MG63 (cell line): Measurements from ENCODE around the gene MYOF. TPM values are rescaled to one million over a fixed set of nuclear protein-coding genes. Genes with fewer than 3 reads are reported as not detected.
A peak's percentile ranks its signal among the peaks of the same experiment; 100 is the strongest.

Source experiments
- DNase-seq: peaks from one replicate; pipeline ENCODE4 v3.0.0-alpha.2; 2020
- H3K27me3 ChIP-seq: fragments of 250-450 bp; sonication (Bioruptor Pico); 2 replicates; pipeline ENCODE4 v1.5.1; 2020; ENCODE audit warnings: mild to moderate bottlenecking, moderate library complexity
- H3K36me3 ChIP-seq: fragments of 250-450 bp; sonication (Bioruptor Pico); 2 replicates; pipeline ENCODE4 v1.5.1; 2020; ENCODE audit warnings: mild to moderate bottlenecking, moderate library complexity
- H3K4me3 ChIP-seq: fragments of 250-450 bp; sonication (Bioruptor Pico); 2 replicates; pipeline ENCODE4 v1.5.1; 2020; ENCODE audit warnings: mild to moderate bottlenecking, moderate library complexity
- H3K9me3 ChIP-seq: fragments of 250-450 bp; sonication (Bioruptor Pico); 2 replicates; pipeline ENCODE4 v1.5.1; 2020; ENCODE audit warnings: mild to moderate bottlenecking, moderate library complexity
- total RNA-seq: library from RNA; depleted of rRNA; stranded (reverse); fragments of >200 nt; shearing (Covaris generic); gene quantifications from 2 replicates; pipeline ENCODE4 v1.2.3, GENCODE V29; 2014; ENCODE audit warnings: low replicate concordance

The MYOF gene
- total RNA-seq, 1 experiment from 2014 or later = 75.6 TPM

- Histone ChIP-seq H3K27me3 (no peaks in the 10 kb centered on the region), H3K4me3 (no peak overlapping the region), H3K36me3 (peaks cover 77% of the 10 kb centered on the region), H3K9me3 (no peaks in the 10 kb centered on the region)
- no peak for DNase-seq
Measured at GRCh38 chr10:93398528-93398927, 83.6 kb downstream of the MYOF start.

GRCh38 chr10:93397020-93397419 lies 85.1 kb downstream of the MYOF start:
- no peaks in the 10 kb centered on the region for H3K9me3 ChIP-seq
- H3K4me3 ChIP-seq = no peak overlapping the region
- no peak for DNase-seq
- peaks cover 70% of the 10 kb centered on the region for H3K36me3 ChIP-seq
- H3K27me3 ChIP-seq = no peaks in the 10 kb centered on the region

GRCh38 chr10:93393211-93393610 lies 88.9 kb downstream of the MYOF start:
- Histone ChIP-seq H3K27me3 (no peaks in the 10 kb centered on the region), H3K9me3 (no peaks in the 10 kb centered on the region), H3K36me3 (peaks cover 61% of the 10 kb centered on the region), H3K4me3 (no peak overlapping the region)
- no peak for DNase-seq

GRCh38 chr10:93392121-93392520 lies 90.0 kb downstream of the MYOF start:
- H3K4me3 ChIP-seq = no peak overlapping the region
- H3K9me3 ChIP-seq = no peaks in the 10 kb centered on the region
- no peaks in the 10 kb centered on the region for H3K27me3 ChIP-seq
- H3K36me3 ChIP-seq = peaks cover 60% of the 10 kb centered on the region
- DNase-seq = no peak

GRCh38 chr10:93390306-93391090 lies 91.6 kb downstream of the MYOF start:
- H3K9me3 ChIP-seq = no peaks in the 10 kb centered on the region
- no peaks in the 10 kb centered on the region for H3K27me3 ChIP-seq
- H3K4me3 ChIP-seq = no peak overlapping the region
- no peak for DNase-seq
- peaks cover 60% of the 10 kb centered on the region for H3K36me3 ChIP-seq

- no peak for DNase-seq
- H3K36me3 ChIP-seq = peaks cover 73% of the 10 kb centered on the region
- H3K27me3 ChIP-seq = no peaks in the 10 kb centered on the region
- no peak overlapping the region for H3K4me3 ChIP-seq
- H3K9me3 ChIP-seq = no peaks in the 10 kb centered on the region
Measured at GRCh38 chr10:93386631-93387369, 95.3 kb downstream of the MYOF start.

GRCh38 chr10:93385345-93385744 lies 96.8 kb downstream of the MYOF start:
- peaks cover 82% of the 10 kb centered on the region for H3K36me3 ChIP-seq
- H3K4me3 ChIP-seq = no peak overlapping the region
- no peaks in the 10 kb centered on the region for H3K9me3 ChIP-seq
- no peak for DNase-seq
- H3K27me3 ChIP-seq = no peaks in the 10 kb centered on the region

GRCh38 chr10:93384006-93384405 lies 98.1 kb downstream of the MYOF start:
- DNase-seq = peak; percentile 11
- Histone ChIP-seq H3K4me3 (no peak overlapping the region), H3K36me3 (peaks cover 88% of the 10 kb centered on the region), H3K27me3 (no peaks in the 10 kb centered on the region), H3K9me3 (no peaks in the 10 kb centered on the region)

- no peak overlapping the region for H3K4me3 ChIP-seq
- DNase-seq = peak; percentile 9
- no peaks in the 10 kb centered on the region for H3K27me3 ChIP-seq
Measured at GRCh38 chr10:93383562-93383981, 98.6 kb downstream of the MYOF start.

GRCh38 chr10:93379731-93380575 lies 102.2 kb downstream of the MYOF start:
- DNase-seq = peak; percentile 75
- Histone ChIP-seq H3K27me3 (no peaks in the 10 kb centered on the region), H3K36me3 (peaks cover 88% of the 10 kb centered on the region), H3K4me3 (no peak overlapping the region), H3K9me3 (no peaks in the 10 kb centered on the region)

More at GRCh38 chr10:93383562-93383981, 98.6 kb downstream of the MYOF start:
- Histone ChIP-seq H3K9me3 (no peaks in the 10 kb centered on the region), H3K36me3 (peaks cover 88% of the 10 kb centered on the region)

- no peak for DNase-seq
- no peak overlapping the region for H3K4me3 ChIP-seq
- peaks cover 88% of the 10 kb centered on the region for H3K36me3 ChIP-seq
- H3K27me3 ChIP-seq = no peaks in the 10 kb centered on the region
- H3K9me3 ChIP-seq = no peaks in the 10 kb centered on the region
Measured at GRCh38 chr10:93378997-93379730, 103.0 kb downstream of the MYOF start.

- Histone ChIP-seq H3K27me3 (no peaks in the 10 kb centered on the region), H3K36me3 (peaks cover 88% of the 10 kb centered on the region), H3K9me3 (no peaks in the 10 kb centered on the region), H3K4me3 (no peak overlapping the region)
- no peak for DNase-seq
Measured at GRCh38 chr10:93378039-93378438, 104.1 kb downstream of the MYOF start.

GRCh38 chr10:93376372-93377293 lies 105.5 kb downstream of the MYOF start:
- Histone ChIP-seq H3K36me3 (peaks cover 94% of the 10 kb centered on the region), H3K4me3 (no peak overlapping the region), H3K27me3 (no peaks in the 10 kb centered on the region), H3K9me3 (no peaks in the 10 kb centered on the region)
- DNase-seq = peak; percentile 37

- no peaks in the 10 kb centered on the region for H3K27me3 ChIP-seq
- no peak for DNase-seq
- H3K9me3 ChIP-seq = no peaks in the 10 kb centered on the region
- H3K36me3 ChIP-seq = peaks cover 94% of the 10 kb centered on the region
- H3K4me3 ChIP-seq = no peak overlapping the region
Measured at GRCh38 chr10:93370961-93371360, 111.2 kb downstream of the MYOF start.

- no peaks in the 10 kb centered on the region for H3K27me3 ChIP-seq
- peaks cover 94% of the 10 kb centered on the region for H3K36me3 ChIP-seq
- no peak overlapping the region for H3K4me3 ChIP-seq
- DNase-seq = no peak
- no peaks in the 10 kb centered on the region for H3K9me3 ChIP-seq
Measured at GRCh38 chr10:93369588-93370164, 112.5 kb downstream of the MYOF start.
